C4-2B (cell line): ENCODE results near the gene PLG.
A peak's percentile ranks its signal among the peaks of the same experiment; 100 is the strongest.

Source experiments
- H3K27ac ChIP-seq: fragments of 450-650 bp; 2 replicates; pipeline ENCODE4 v1.5.1; 2017
- ZFX ChIP-seq: fragments of 450-650 bp; IDR thresholded peaks from 2 replicates; pipeline ENCODE4 v1.6.1; 2017
- TF ChIP-seq, protein P1 (sequence below): fragments of 450-650 bp; conservative IDR thresholded peaks from 2 replicates; pipeline ENCODE4 v1.5.1; 2017; ENCODE audit warnings: mild to moderate bottlenecking

PLG gene

DNA sequence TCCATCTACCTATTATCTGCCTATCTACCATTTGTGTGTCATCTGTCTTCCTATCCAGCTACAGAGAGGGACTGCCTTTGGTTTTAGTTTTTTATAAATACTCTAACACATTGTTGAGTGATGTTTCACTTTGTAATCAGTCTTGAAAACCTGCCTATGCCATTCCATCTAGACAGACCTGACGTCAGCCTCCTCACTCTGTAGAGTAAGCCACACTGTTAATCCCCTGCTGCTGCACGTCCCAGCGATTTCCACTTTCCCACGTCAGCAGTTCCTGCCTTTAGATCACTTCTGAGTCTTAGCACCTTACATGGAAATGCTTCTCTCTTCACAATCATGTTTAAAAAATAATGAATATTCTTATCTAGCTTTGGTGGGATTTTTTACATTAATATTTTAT lies 54.8 kb downstream of the PLG start:
- H3K27ac ChIP-seq: no peak overlapping the region
- TF ChIP-seq, protein P1, sequence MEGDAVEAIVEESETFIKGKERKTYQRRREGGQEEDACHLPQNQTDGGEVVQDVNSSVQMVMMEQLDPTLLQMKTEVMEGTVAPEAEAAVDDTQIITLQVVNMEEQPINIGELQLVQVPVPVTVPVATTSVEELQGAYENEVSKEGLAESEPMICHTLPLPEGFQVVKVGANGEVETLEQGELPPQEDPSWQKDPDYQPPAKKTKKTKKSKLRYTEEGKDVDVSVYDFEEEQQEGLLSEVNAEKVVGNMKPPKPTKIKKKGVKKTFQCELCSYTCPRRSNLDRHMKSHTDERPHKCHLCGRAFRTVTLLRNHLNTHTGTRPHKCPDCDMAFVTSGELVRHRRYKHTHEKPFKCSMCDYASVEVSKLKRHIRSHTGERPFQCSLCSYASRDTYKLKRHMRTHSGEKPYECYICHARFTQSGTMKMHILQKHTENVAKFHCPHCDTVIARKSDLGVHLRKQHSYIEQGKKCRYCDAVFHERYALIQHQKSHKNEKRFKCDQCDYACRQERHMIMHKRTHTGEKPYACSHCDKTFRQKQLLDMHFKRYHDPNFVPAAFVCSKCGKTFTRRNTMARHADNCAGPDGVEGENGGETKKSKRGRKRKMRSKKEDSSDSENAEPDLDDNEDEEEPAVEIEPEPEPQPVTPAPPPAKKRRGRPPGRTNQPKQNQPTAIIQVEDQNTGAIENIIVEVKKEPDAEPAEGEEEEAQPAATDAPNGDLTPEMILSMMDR: no peak

DNA sequence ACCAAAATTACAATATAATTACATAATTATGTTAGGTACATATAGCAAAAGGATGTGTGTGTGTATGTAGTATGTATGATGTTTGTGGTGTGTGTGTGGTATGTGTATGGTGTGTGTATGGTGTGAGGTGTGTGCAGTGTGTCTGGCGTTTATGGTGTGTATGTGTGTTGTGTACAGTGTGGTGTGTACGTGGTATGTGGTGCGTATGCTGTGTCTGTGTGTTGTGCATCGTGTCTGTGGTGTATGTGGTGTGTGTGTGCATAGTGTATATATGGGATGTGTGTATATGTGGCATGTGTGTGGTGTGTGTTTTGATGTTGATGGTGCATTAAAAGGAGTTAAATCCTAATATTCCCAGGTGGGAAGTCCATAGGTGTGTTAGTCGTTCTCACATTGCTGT lies 62.8 kb downstream of the PLG start:
- TF ChIP-seq, protein P1: no peak
- TF ChIP-seq ZFX: no peak
- no peak overlapping the region for H3K27ac ChIP-seq

DNA sequence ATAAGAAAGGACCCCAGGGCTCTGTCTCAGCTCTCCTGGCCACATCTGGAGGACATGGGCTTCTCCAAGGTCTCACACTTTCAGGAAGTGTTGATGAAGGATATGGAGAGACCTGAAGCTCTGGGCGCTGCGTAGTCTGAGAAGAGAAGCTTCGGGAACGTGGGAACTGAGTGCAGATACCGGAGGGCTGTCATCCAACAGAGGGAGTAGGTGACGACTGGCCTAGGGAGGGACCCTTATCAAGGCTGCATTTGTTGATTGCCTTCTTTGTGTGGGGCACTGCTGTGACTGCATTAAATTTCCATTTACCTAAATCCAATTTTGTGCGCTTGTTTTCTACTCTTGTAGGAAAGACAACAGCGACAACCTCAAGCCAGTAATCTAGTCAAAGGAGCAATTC lies 63.4 kb downstream of the PLG start:
- TF ChIP-seq ZFX: no peak
- TF ChIP-seq, protein P1: no peak
- no peak overlapping the region for H3K27ac ChIP-seq

DNA sequence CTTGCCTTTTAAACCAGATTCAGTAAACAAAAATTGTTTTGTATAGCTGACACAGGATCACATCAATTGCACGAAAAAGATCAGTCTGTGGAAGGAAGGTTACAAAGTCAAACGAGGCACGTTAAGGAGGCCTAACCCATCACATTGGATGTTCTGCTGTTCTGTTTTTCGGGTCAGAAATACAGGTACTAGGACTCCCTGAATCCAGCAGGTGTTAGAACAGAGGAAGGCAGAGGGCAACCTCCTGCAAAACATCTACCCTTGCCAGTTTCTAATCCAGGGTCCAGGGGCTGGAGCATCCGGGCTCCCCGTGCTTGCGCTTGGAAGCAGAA lies 64.6 kb downstream of the PLG start:
- TF ChIP-seq, protein P1: no peak
- no peak for TF ChIP-seq ZFX
- no peak overlapping the region for H3K27ac ChIP-seq

DNA sequence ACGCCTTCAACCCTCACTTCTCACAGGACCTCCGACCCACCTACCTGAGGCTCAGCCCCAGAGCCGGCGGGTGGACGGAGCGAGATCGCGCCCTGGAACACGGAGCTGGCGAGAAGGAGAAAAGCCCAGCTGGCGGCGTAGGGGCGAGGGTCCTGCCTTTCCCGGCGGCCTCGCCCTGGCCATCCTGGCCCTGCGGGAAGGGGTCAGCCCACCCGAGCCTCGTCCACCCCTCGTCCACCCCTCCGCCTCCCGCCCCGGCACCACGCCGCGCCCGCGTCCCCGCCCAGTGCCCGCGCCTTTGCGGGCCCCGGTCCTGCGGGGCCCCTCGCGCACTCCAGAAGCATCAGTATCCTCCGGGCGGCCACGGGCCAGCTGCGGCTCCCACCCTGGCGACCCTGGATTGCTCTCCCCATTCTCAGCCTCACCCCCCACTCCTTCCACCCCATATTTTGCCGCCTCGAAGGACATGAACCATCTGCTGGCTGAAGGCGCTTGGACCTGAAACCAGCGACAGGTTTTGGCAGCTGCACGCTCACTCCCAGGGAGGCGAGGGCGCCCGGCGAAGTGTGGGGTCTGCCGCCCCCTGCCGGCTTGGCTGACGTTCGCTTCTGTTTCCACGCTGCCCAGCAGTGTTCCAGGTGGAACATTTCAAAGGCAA lies 65.1 kb downstream of the PLG start:
- no peak overlapping the region for H3K27ac ChIP-seq
- TF ChIP-seq ZFX: no peak
- TF ChIP-seq, protein P1: peak; percentile 83

DNA sequence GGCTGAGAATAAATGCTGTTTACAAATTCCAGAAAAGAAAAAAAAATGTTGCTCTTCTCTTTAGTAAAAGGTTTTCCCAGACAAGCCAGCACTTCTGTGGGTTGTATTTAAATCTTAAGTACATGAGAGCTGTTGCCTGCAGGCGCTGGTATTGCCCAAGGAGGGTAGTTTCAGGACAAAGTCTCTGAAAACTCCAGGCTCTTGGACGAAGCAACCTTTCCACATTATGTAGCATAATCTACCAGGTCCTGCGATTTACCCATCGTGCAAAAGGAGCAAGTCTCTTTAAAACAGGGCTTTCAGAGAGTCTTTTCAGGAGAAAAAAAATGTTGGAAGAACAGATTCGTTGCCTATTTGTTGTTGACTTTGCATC lies 65.6 kb downstream of the PLG start:
- no peak overlapping the region for H3K27ac ChIP-seq
- TF ChIP-seq, protein P1: peak; percentile 54
- TF ChIP-seq ZFX: no peak

DNA sequence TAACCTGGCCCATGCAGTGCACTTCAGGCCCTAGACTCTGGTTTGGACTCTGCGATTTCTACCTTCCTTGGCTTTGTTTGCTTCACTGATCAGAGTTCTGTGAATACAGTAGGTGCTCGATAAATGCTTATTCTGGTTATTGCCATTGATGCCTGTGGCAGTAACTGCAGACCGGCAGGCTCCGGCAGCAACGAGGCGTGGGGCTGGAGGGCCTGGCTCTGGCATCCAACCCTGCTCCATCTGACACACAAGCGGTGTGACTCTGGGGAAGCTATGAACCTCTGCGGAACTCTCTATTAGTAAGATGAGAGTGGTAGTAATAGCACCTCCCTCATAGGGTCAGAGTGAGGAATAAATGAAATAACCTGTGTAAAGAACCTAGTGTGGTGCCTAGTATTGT lies 66.1 kb downstream of the PLG start:
- TF ChIP-seq ZFX: no peak
- TF ChIP-seq, protein P1: no peak
- H3K27ac ChIP-seq: no peak overlapping the region
